H9 (cell line): ENCODE results near the gene ZNF423. TPM values are rescaled to one million over a fixed set of nuclear protein-coding genes. Genes with fewer than 3 reads are reported as not detected.

Experiments used
- DNase-seq: peaks from one replicate; pipeline ENCODE4 v3.0.0-alpha.2; 2017
- H2AFZ ChIP-seq: one replicate; pipeline ENCODE4 v1.6.1; 2013; ENCODE audit warnings: mild to moderate bottlenecking, low read length, control low read depth, moderate library complexity
- H2AK5ac ChIP-seq: 2 replicates; pipeline ENCODE4 v1.6.1; 2013; ENCODE audit warnings: low read length, control low read depth, mixed read lengths; ENCODE audit not compliant: insufficient read length
- H2BK120ac ChIP-seq: one replicate; pipeline ENCODE4 v1.6.1; 2013; ENCODE audit warnings: low read depth, mild to moderate bottlenecking, low read length, control low read depth, inconsistent platforms; ENCODE audit not compliant: poor library complexity, severe bottlenecking
- H2BK12ac ChIP-seq: 2 replicates; pipeline ENCODE4 v1.6.1; 2013; ENCODE audit warnings: low read length, control low read depth, mixed read lengths, low read depth; ENCODE audit not compliant: insufficient read length
- H2BK15ac ChIP-seq: 2 replicates; pipeline ENCODE4 v1.6.1; 2013; ENCODE audit warnings: low read depth, low read length, control low read depth
- H2BK20ac ChIP-seq: one replicate; pipeline ENCODE4 v1.6.1; 2013; ENCODE audit warnings: low read depth, mild to moderate bottlenecking, low read length, control low read depth, inconsistent platforms; ENCODE audit not compliant: poor library complexity, severe bottlenecking
- H2BK5ac ChIP-seq: 2 replicates; pipeline ENCODE4 v1.6.1; 2013; ENCODE audit warnings: low read length, control low read depth, mixed read lengths; ENCODE audit not compliant: insufficient read length
- H3K14ac ChIP-seq: 2 replicates; pipeline ENCODE4 v1.6.1; 2013; ENCODE audit warnings: low read length, control low read depth; ENCODE audit not compliant: insufficient read depth
- H3K18ac ChIP-seq: 2 replicates; pipeline ENCODE4 v1.6.1; 2013; ENCODE audit warnings: low read depth, mild to moderate bottlenecking, mixed read lengths, low read length, control low read depth; ENCODE audit not compliant: insufficient read length
- H3K23ac ChIP-seq: 2 replicates; pipeline ENCODE4 v1.6.1; 2013; ENCODE audit warnings: low read length, control low read depth, mixed read lengths, low read depth; ENCODE audit not compliant: insufficient read length
- H3K23me2 ChIP-seq: 2 replicates; pipeline ENCODE4 v1.6.1; 2013; ENCODE audit warnings: low read depth, mild to moderate bottlenecking, mixed read lengths, low read length, control low read depth; ENCODE audit not compliant: insufficient read length, poor library complexity, severe bottlenecking
- H3K27ac ChIP-seq: 2 replicates; pipeline ENCODE4 v1.5.1; 2013; ENCODE audit warnings: low read length, control low read depth, mixed read lengths, low read depth; ENCODE audit not compliant: insufficient read length
- H3K27me3 ChIP-seq: 2 replicates; pipeline ENCODE4 v1.6.1; 2013; ENCODE audit warnings: low read length, control low read depth, inconsistent platforms; ENCODE audit not compliant: insufficient read depth
- H3K4ac ChIP-seq: 2 replicates; pipeline ENCODE4 v1.6.1; 2013; ENCODE audit warnings: low read depth, mild to moderate bottlenecking, control low read depth, inconsistent platforms, low read length, moderate library complexity
- H3K4me1 ChIP-seq: 2 replicates; pipeline ENCODE4 v1.6.1; 2013; ENCODE audit warnings: low read length, control low read depth, inconsistent platforms; ENCODE audit not compliant: insufficient read depth
- H3K4me2 ChIP-seq: 2 replicates; pipeline ENCODE4 v1.6.1; 2013; ENCODE audit warnings: low read length, control low read depth, mixed read lengths; ENCODE audit not compliant: insufficient read length, insufficient read depth
- H3K56ac ChIP-seq: 2 replicates; pipeline ENCODE4 v1.6.1; 2013; ENCODE audit warnings: low read depth, mild to moderate bottlenecking, mixed read lengths, low read length, control low read depth; ENCODE audit not compliant: insufficient read length
- H3K79me1 ChIP-seq: 2 replicates; pipeline ENCODE4 v1.6.1; 2013; ENCODE audit warnings: low read depth, mild to moderate bottlenecking, moderate library complexity, low read length, control low read depth, inconsistent platforms; ENCODE audit not compliant: insufficient read depth, poor library complexity, severe bottlenecking
- H3K79me2 ChIP-seq: 2 replicates; pipeline ENCODE4 v1.6.1; 2013; ENCODE audit warnings: low read length, control low read depth, inconsistent platforms; ENCODE audit not compliant: insufficient read depth
- H3K9ac ChIP-seq: 2 replicates; pipeline ENCODE4 v1.6.1; 2013; ENCODE audit warnings: low read length, control low read depth, mixed read lengths; ENCODE audit not compliant: insufficient read length; ENCODE audit errors: extremely low read depth
- H3K9me3 ChIP-seq: one replicate; pipeline ENCODE4 v1.6.1; 2013; ENCODE audit warnings: low read depth, low read length, inconsistent platforms; ENCODE audit not compliant: control insufficient read depth
- H3T11ph ChIP-seq: one replicate; pipeline ENCODE4 v1.6.1; 2013; ENCODE audit warnings: mild to moderate bottlenecking, low read length, control low read depth, inconsistent platforms
- H4K20me1 ChIP-seq: one replicate; pipeline ENCODE4 v1.6.1; 2013; ENCODE audit not compliant: control insufficient read depth, insufficient read length, insufficient read depth
- H4K5ac ChIP-seq: 2 replicates; pipeline ENCODE4 v1.6.1; 2013; ENCODE audit warnings: low read depth, mild to moderate bottlenecking, mixed read lengths, low read length, control low read depth; ENCODE audit not compliant: insufficient read length
- H4K8ac ChIP-seq: replicated peaks from 2 replicates; pipeline ENCODE4 v1.6.1; 2013; ENCODE audit warnings: low read length, control low read depth, mixed read lengths, low read depth; ENCODE audit not compliant: insufficient read length
- H4K91ac ChIP-seq: 2 replicates; pipeline ENCODE4 v1.6.1; 2013; ENCODE audit warnings: low read depth, mild to moderate bottlenecking, moderate library complexity, mixed read lengths, low read length, control low read depth; ENCODE audit not compliant: insufficient read length
- H3K27ac Mint-ChIP-seq, 3 experiments: 2 replicates in 2 of 3; 3 replicates in 1 of 3; pipeline ENCODE4 v1.8.0; 2020 to 2021; ENCODE audit warnings: mixed read lengths in 3 of 3, mild to moderate bottlenecking in 1 of 3, moderate library complexity in 1 of 3
- H3K27me3 Mint-ChIP-seq: 2 replicates; pipeline ENCODE4 v1.8.0; 2021; ENCODE audit warnings: low read depth, mild to moderate bottlenecking, moderate library complexity, mixed read lengths
- H3K36me3 Mint-ChIP-seq, 3 experiments: 2 replicates in 2 of 3; 3 replicates in 1 of 3; pipeline ENCODE4 v1.8.0; 2020 to 2021; ENCODE audit warnings: low read depth in 3 of 3, mixed read lengths in 3 of 3; ENCODE audit not compliant: insufficient read depth in 1 of 3
- H3K4me1 Mint-ChIP-seq, 2 experiments: 2 replicates each; pipeline ENCODE4 v1.8.0; 2020; ENCODE audit warnings: mixed read lengths in 2 of 2
- H3K4me3 Mint-ChIP-seq, 2 experiments: 2 replicates in 1 of 2; 3 replicates in 1 of 2; pipeline ENCODE4 v1.8.0; 2020 to 2021; ENCODE audit warnings: mild to moderate bottlenecking in 2 of 2, mixed read lengths in 2 of 2, moderate library complexity in 1 of 2
- H3K9me3 Mint-ChIP-seq, 2 experiments: 2 replicates in 1 of 2; 3 replicates in 1 of 2; pipeline ENCODE4 v1.8.0; 2020; ENCODE audit warnings: mild to moderate bottlenecking in 2 of 2, mixed read lengths in 2 of 2, moderate library complexity in 1 of 2
- WGBS: extraction: QIAGEN DNeasy Blood & Tissue Kit; methylation state at CpG from one replicate; pipeline ENCODE4 v1.1.7; 2013; ENCODE audit warnings: missing lambda C conversion rate, low lambda C conversion rate, mixed read lengths; ENCODE audit not compliant: insufficient read length; ENCODE audit errors: extremely low coverage; 5-methylcytosine and 5-hydroxymethylcytosine counted together
- total RNA-seq: library from RNA; stranded (reverse); gene quantifications from 2 replicates; pipeline ENCODE4 v1.2.1, GENCODE V29; 2021
- TF ChIP-seq, protein P1 (sequence below): fragments of 200-600 bp; sonication (generic); conservative IDR thresholded peaks from 3 replicates; pipeline ENCODE4 v1.8.0; 2021; ENCODE audit warnings: antibody characterized with exemption, mild to moderate bottlenecking

The ZNF423 gene
- total RNA-seq, 1 experiment from 2014 or later: 51.5 TPM

DNA sequence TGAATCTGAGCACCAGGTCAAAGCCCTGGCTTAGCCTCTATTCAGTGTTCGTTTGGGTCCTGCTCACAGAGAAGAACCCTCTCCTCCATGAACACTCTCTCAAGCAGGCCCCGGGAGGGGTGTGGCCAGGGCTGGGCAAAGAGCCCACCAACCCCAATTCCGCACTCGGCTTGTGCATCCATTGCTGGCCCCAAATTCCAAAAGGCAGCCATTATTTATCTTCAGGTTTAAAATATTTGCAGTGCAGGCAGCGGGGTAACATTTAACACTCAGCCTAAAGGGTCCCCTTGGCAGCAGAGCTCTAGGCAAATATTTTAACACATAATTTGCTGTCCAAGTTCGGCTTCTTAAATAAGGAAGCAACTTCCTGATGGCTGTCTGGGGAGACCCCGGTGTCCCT is 115.7 kb downstream of the ZNF423 start:
- H2BK12ac ChIP-seq: no peak overlapping the region
- TF ChIP-seq, protein P1, sequence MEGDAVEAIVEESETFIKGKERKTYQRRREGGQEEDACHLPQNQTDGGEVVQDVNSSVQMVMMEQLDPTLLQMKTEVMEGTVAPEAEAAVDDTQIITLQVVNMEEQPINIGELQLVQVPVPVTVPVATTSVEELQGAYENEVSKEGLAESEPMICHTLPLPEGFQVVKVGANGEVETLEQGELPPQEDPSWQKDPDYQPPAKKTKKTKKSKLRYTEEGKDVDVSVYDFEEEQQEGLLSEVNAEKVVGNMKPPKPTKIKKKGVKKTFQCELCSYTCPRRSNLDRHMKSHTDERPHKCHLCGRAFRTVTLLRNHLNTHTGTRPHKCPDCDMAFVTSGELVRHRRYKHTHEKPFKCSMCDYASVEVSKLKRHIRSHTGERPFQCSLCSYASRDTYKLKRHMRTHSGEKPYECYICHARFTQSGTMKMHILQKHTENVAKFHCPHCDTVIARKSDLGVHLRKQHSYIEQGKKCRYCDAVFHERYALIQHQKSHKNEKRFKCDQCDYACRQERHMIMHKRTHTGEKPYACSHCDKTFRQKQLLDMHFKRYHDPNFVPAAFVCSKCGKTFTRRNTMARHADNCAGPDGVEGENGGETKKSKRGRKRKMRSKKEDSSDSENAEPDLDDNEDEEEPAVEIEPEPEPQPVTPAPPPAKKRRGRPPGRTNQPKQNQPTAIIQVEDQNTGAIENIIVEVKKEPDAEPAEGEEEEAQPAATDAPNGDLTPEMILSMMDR: no peak
- Mint-ChIP-seq H3K27ac (peak overlapping the region in 2 of 3 experiments; percentile 27 to 61; a peak in 1 of 7 replicates), H3K36me3 (peaks cover 0 to 2% (median 0%) of the 10 kb centered on the region in 3 experiments; a peak in 3 of 7 replicates), H3K27me3 (no peaks in the 10 kb centered on the region; the same call in 1 of the 2 replicates), H3K9me3 (no peaks in the 10 kb centered on the region), H3K4me3 (no peak overlapping the region), H3K4me1 (peaks cover 23 to 29% of the 10 kb centered on the region in 2 experiments)
- H3K9me3 ChIP-seq: no peaks in the 10 kb centered on the region
- H3K14ac ChIP-seq: no peak overlapping the region
- H3K4me2 ChIP-seq: no peak overlapping the region
- H2BK15ac ChIP-seq: no peak overlapping the region
- H3K27ac ChIP-seq: no peak overlapping the region
- H4K91ac ChIP-seq: no peak overlapping the region
- no peaks in the 10 kb centered on the region for H3K4me1 ChIP-seq
- no peaks in the 10 kb centered on the region for H3K79me1 ChIP-seq
- H2BK5ac ChIP-seq: no peak overlapping the region
- H2AFZ ChIP-seq: no peak overlapping the region
- no peak overlapping the region for H3K56ac ChIP-seq
- H3K79me2 ChIP-seq: no peaks in the 10 kb centered on the region
- H3K4ac ChIP-seq: no peak overlapping the region
- no peak overlapping the region for H4K5ac ChIP-seq
- WGBS: no CpG with 5 or more reads among the region's 7 CpGs
- H3K23me2 ChIP-seq: no peaks in the 10 kb centered on the region
- no peak overlapping the region for H3T11ph ChIP-seq
- no peak for DNase-seq
- H3K27me3 ChIP-seq: no peaks in the 10 kb centered on the region
- H2AK5ac ChIP-seq: no peak overlapping the region
- H4K20me1 ChIP-seq: no peaks in the 10 kb centered on the region
- H3K9ac ChIP-seq: no peak overlapping the region
- H3K18ac ChIP-seq: no peak overlapping the region
- no peak overlapping the region for H4K8ac ChIP-seq
- H2BK120ac ChIP-seq: no peak overlapping the region
- H3K23ac ChIP-seq: no peak overlapping the region
- H2BK20ac ChIP-seq: no peak overlapping the region
